Natural killer cell (primary cell): ENCODE data around the gene DEGS1. TPM values are rescaled to one million over a fixed set of nuclear protein-coding genes. Genes with fewer than 3 reads are reported as not detected.

Source experiments
- ATAC-seq, 3 donors: fragments of 150-1000 bp in 2 of 3; fragments of 200-7000 bp in 1 of 3; cut with Tn5 transposase; 1 replicate in 1 of 3; 2 replicates in 2 of 3; pipeline ENCODE4 v1.10.0; 2021; ENCODE audit warnings: mild to moderate bottlenecking in 2 of 3, moderate library complexity in 2 of 3
- DNase-seq, 2 donors: peaks; one replicate each; pipeline versions ENCODE4 v3.0.0 to v3.0.0-alpha.2; 2013 to 2021; ENCODE audit warnings: mixed read lengths in 1 of 2
- H3K27ac ChIP-seq: one replicate; pipeline ENCODE4 v1.5.1; 2013; ENCODE audit warnings: mild to moderate bottlenecking, low read length
- H3K27me3 ChIP-seq: one replicate; pipeline ENCODE4 v1.6.1; 2013; ENCODE audit warnings: low read length; ENCODE audit not compliant: control insufficient read depth, insufficient read depth
- H3K36me3 ChIP-seq: one replicate; pipeline ENCODE4 v1.6.1; 2013; ENCODE audit warnings: low read length; ENCODE audit not compliant: control insufficient read depth, insufficient read depth
- H3K4me1 ChIP-seq: one replicate; pipeline ENCODE4 v1.6.1; 2013; ENCODE audit warnings: low read length; ENCODE audit not compliant: control insufficient read depth, insufficient read depth
- H3K4me3 ChIP-seq: one replicate; pipeline ENCODE4 v1.5.1; 2013; ENCODE audit warnings: low read length
- H3K9me3 ChIP-seq: one replicate; pipeline ENCODE4 v1.6.1; 2013; ENCODE audit warnings: low read length; ENCODE audit not compliant: control insufficient read depth, insufficient read depth
- H3K27ac Mint-ChIP-seq, 2 donors: one replicate each; pipeline ENCODE4 v1.8.0; 2022; ENCODE audit warnings: mild to moderate bottlenecking in 2 of 2, mixed read lengths in 2 of 2, moderate library complexity in 1 of 2
- H3K27me3 Mint-ChIP-seq, 2 donors: one replicate each; pipeline ENCODE4 v1.8.0; 2022; ENCODE audit warnings: low read depth in 2 of 2, mixed read lengths in 2 of 2
- H3K36me3 Mint-ChIP-seq: one replicate; pipeline ENCODE4 v1.8.0; 2022; ENCODE audit warnings: mixed read lengths
- H3K4me1 Mint-ChIP-seq, 2 donors: one replicate each; pipeline ENCODE4 v1.8.0; 2022; ENCODE audit warnings: mixed read lengths in 2 of 2
- H3K4me3 Mint-ChIP-seq: one replicate; pipeline ENCODE4 v1.8.0; 2022; ENCODE audit warnings: mild to moderate bottlenecking, moderate library complexity, mixed read lengths
- H3K9me3 Mint-ChIP-seq, 2 donors: one replicate each; pipeline ENCODE4 v1.8.0; 2022; ENCODE audit warnings: mixed read lengths in 2 of 2
- WGBS: methylation state at CpG from one replicate; pipeline ENCODE4 v1.1.7; 2013; ENCODE audit warnings: missing lambda C conversion rate; ENCODE audit not compliant: insufficient coverage; 5-methylcytosine and 5-hydroxymethylcytosine counted together
- intact Hi-C: fragments of 100-400 bp; cut with micrococcal nuclease; formaldehyde crosslinking; loops from one replicate; pipeline ENCODE4 v1.14.2; 2022
- total RNA-seq, 4 donors: library from RNA; stranded (reverse); fragments of 120-200 nt in 1 of 4; gene quantifications; one replicate each; pipeline versions ENCODE4 v1.2.3 to v1.2.4, GENCODE V29; 2013 to 2022
- TF ChIP-seq, protein P1 (sequence below): fragments of 200-600 bp; IDR thresholded peaks from one replicate; pipeline ENCODE4 v1.8.0; 2022; ENCODE audit warnings: antibody characterized with exemption

The DEGS1 gene
- total RNA-seq, 3 donors from 2014 or later (not counting 1 experiment from before 2014, with no cell fraction given): 28.6 to 29.2 (median 28.6) TPM

DNA sequence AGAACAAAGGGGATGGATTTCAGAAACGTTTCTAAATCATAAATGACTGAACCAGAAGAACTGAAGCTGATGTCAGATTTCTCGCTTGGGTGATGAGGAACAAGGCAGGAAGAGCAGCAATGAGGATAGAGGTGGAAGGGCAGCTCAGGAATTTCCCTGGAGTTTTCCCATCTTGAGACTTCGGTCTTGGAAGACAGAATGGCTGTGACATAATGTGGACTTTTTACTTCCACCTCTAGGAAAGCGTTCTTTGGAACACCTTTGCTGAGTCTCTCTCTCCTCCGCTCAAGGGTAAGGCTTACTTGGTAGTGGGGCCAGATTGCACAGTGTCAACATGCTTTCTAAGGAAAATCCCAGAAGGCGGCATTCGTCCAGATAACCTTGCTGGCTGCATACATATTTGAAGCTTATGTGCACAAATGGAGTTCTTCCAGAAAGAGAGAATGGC, 36.6 kb downstream of the DEGS1 start:
- TF ChIP-seq, protein P1, sequence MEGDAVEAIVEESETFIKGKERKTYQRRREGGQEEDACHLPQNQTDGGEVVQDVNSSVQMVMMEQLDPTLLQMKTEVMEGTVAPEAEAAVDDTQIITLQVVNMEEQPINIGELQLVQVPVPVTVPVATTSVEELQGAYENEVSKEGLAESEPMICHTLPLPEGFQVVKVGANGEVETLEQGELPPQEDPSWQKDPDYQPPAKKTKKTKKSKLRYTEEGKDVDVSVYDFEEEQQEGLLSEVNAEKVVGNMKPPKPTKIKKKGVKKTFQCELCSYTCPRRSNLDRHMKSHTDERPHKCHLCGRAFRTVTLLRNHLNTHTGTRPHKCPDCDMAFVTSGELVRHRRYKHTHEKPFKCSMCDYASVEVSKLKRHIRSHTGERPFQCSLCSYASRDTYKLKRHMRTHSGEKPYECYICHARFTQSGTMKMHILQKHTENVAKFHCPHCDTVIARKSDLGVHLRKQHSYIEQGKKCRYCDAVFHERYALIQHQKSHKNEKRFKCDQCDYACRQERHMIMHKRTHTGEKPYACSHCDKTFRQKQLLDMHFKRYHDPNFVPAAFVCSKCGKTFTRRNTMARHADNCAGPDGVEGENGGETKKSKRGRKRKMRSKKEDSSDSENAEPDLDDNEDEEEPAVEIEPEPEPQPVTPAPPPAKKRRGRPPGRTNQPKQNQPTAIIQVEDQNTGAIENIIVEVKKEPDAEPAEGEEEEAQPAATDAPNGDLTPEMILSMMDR: no peak
- DNase-seq (no peak), ATAC-seq (no peak)
- WGBS: 84% methylated on average over 7 of the region's 7 CpGs
- Histone ChIP-seq H3K4me3 (no peak overlapping the region), H3K36me3 (no peaks in the 10 kb centered on the region), H3K27ac (no peak overlapping the region), H3K27me3 (no peaks in the 10 kb centered on the region), H3K9me3 (no peaks in the 10 kb centered on the region), H3K4me1 (no peaks in the 10 kb centered on the region)
- Mint-ChIP-seq H3K27me3 (peaks cover 0 to 4% of the 10 kb centered on the region in 2 donors), H3K4me3 (no peak overlapping the region), H3K9me3 (no peaks in the 10 kb centered on the region), H3K27ac (no peak overlapping the region), H3K36me3 (no peaks in the 10 kb centered on the region), H3K4me1 (no peaks in the 10 kb centered on the region)
- intact Hi-C loops: no loop called here

DNA sequence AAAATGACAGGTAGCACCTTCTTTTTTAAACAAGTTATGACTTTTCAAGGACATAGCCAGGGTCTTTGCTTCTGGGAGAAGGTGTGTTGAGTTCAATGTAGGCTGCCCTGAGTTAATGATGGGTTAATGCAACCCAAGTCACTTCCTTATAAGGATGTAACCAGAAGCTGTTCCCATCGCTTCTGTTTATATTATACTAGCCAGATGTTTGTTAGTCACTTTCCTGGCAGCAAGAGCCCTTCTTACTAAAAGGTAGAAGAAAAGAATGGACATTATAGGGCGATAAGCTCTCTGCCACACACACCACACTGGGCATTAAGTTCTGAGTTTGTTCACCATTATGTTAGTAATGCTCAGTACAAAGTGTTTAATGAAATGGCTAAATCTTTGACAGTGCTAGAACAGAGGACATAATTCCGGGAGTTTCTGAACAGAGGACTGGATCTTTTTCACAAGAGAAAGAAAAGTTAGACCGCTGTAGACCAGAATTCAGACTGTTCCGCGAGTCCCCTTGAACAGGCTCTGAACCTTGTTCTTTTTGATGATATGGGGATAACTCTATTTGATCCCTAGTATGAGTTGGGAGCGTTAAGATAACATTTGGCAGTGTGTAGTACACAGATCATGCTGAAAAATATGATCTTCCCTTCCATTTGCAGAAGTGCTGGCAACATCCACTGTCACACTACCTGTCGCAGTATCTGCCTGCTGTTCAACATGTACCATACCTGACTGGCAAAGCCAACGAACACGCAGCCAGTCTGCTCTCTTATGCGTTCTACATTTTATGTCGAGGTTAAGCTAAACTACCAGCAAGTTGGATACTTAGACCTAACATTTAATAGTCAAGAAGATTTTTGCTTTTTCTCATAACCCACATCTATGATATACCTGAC, 41.0 kb downstream of the DEGS1 start:
- intact Hi-C loops: no loop called here
- H3K36me3 ChIP-seq: peaks cover 17% of the 10 kb centered on the region
- H3K9me3 Mint-ChIP-seq: no peaks in the 10 kb centered on the region
- H3K4me3 ChIP-seq: no peak overlapping the region
- no peak for DNase-seq
- 98% methylated on average over 10 of the region's 12 CpGs for WGBS
- TF ChIP-seq, protein P1: no peak
- no peaks in the 10 kb centered on the region for H3K9me3 ChIP-seq
- H3K27ac ChIP-seq: no peak overlapping the region
- H3K4me1 ChIP-seq: no peaks in the 10 kb centered on the region
- H3K4me1 Mint-ChIP-seq: no peaks in the 10 kb centered on the region
- no peak overlapping the region for H3K27ac Mint-ChIP-seq
- no peaks in the 10 kb centered on the region for H3K36me3 Mint-ChIP-seq
- ATAC-seq: no peak
- H3K4me3 Mint-ChIP-seq: no peak overlapping the region
- no peaks in the 10 kb centered on the region for H3K27me3 Mint-ChIP-seq
- H3K27me3 ChIP-seq: no peaks in the 10 kb centered on the region

DNA sequence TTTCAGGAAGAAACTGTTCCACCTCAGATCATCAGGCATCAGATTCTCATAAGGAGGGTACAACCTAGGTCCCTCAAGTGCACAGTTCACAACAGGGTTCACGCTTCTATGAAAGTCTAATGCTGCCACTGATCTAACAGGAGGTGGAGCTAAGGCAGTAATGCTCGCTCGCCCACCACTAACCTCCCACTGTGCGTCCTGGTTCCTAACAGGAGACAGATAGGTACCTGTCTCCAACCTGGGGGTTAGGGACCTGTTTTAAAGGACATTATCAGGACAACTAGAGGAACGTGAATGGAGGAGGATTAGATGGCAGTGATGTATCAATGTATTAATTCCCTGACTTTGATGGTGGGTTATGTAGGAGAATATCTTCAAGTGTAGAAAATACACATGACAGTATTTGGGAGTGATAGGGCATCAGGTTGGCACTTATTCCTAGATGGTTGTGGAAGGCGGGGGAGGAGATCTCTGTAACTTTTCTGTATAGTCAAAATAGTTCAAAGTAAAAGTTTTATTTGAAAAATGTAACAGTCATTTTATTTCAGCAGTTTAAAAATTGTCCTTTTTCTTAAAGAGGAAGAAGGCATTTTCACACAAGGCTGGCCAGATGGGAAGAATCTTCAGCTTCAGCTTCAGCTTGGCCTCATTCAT, 43.9 kb downstream of the DEGS1 start:
- Histone ChIP-seq H3K9me3 (no peaks in the 10 kb centered on the region), H3K36me3 (peaks cover 27% of the 10 kb centered on the region), H3K4me3 (no peak overlapping the region), H3K4me1 (no peaks in the 10 kb centered on the region), H3K27ac (no peak overlapping the region), H3K27me3 (no peaks in the 10 kb centered on the region)
- TF ChIP-seq, protein P1: no peak
- 97% methylated on average over 6 of the region's 6 CpGs for WGBS
- peaks cover 6% of the 10 kb centered on the region for H3K36me3 Mint-ChIP-seq
- H3K4me3 Mint-ChIP-seq: no peak overlapping the region
- DNase-seq (no peak), ATAC-seq (no peak)
- no peaks in the 10 kb centered on the region for H3K27me3 Mint-ChIP-seq
- no peaks in the 10 kb centered on the region for H3K4me1 Mint-ChIP-seq
- intact Hi-C loops: no loop called here
- H3K9me3 Mint-ChIP-seq: no peaks in the 10 kb centered on the region
- no peak overlapping the region for H3K27ac Mint-ChIP-seq
